ENCODE measurements around the gene SORCS2.

DNA sequence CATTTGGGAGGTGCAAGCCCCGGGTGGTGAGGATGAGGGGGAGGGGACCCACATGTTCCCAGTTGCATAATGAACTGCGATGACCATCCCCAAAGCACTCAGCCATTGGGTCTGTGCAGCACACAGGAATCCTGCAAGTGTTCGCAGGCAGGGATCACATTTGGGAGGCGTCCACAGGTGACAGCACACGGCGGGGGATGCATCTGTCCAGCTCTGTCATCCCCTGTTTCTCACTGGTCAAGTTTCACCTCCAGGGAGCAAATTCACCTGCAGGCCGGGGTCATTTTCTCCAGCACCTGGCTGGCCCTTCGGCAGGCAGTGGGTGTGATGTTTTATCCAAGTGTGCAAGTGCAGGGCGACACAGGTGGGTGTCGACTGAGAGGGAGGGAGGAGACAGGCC, 33.3 kb upstream of the SORCS2 start:
- TF ChIP-seq FOXM1 (IDR thresholded peaks at IDR 0.05; ENCODE audit: borderline replicate concordance, low read depth): no peak
- no peak for TF ChIP-seq YY1 (IDR thresholded peaks at IDR 0.05; ENCODE audit: low read depth)
- no peak for TF ChIP-seq EP300 (IDR thresholded peaks at IDR 0.05; ENCODE audit: borderline replicate concordance)
- TF ChIP-seq RAD21 (IDR thresholded peaks at IDR 0.05; ENCODE audit: low read depth): no peak
- TF ChIP-seq CREB1 (IDR thresholded peaks at IDR 0.05; ENCODE audit: low read depth): no peak
- no peak for TF ChIP-seq NFIC (IDR thresholded peaks at IDR 0.05)
- no peak for TF ChIP-seq TAF1 (IDR thresholded peaks at IDR 0.05; ENCODE audit: low read depth)

All from Ishikawa (cell line).